Activated T-cell treated with anti-CD3 and anti-CD28 coated beads, Interleukin-2, amount 50 U/mL, for 48 hours (primary cell): Measurements from ENCODE around the gene OAS3.
"Not testable (repeated sequence)": the region's sequence is repeated elsewhere in the genome, so short reads cannot be mapped to it uniquely, and the experiment has no call there.

Experiments
- DNase-seq, 2 experiments: peaks; one replicate each; pipeline ENCODE4 v3.0.0-alpha.2; 2020

The OAS3 gene, protein sequence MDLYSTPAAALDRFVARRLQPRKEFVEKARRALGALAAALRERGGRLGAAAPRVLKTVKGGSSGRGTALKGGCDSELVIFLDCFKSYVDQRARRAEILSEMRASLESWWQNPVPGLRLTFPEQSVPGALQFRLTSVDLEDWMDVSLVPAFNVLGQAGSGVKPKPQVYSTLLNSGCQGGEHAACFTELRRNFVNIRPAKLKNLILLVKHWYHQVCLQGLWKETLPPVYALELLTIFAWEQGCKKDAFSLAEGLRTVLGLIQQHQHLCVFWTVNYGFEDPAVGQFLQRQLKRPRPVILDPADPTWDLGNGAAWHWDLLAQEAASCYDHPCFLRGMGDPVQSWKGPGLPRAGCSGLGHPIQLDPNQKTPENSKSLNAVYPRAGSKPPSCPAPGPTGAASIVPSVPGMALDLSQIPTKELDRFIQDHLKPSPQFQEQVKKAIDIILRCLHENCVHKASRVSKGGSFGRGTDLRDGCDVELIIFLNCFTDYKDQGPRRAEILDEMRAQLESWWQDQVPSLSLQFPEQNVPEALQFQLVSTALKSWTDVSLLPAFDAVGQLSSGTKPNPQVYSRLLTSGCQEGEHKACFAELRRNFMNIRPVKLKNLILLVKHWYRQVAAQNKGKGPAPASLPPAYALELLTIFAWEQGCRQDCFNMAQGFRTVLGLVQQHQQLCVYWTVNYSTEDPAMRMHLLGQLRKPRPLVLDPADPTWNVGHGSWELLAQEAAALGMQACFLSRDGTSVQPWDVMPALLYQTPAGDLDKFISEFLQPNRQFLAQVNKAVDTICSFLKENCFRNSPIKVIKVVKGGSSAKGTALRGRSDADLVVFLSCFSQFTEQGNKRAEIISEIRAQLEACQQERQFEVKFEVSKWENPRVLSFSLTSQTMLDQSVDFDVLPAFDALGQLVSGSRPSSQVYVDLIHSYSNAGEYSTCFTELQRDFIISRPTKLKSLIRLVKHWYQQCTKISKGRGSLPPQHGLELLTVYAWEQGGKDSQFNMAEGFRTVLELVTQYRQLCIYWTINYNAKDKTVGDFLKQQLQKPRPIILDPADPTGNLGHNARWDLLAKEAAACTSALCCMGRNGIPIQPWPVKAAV

DNA sequence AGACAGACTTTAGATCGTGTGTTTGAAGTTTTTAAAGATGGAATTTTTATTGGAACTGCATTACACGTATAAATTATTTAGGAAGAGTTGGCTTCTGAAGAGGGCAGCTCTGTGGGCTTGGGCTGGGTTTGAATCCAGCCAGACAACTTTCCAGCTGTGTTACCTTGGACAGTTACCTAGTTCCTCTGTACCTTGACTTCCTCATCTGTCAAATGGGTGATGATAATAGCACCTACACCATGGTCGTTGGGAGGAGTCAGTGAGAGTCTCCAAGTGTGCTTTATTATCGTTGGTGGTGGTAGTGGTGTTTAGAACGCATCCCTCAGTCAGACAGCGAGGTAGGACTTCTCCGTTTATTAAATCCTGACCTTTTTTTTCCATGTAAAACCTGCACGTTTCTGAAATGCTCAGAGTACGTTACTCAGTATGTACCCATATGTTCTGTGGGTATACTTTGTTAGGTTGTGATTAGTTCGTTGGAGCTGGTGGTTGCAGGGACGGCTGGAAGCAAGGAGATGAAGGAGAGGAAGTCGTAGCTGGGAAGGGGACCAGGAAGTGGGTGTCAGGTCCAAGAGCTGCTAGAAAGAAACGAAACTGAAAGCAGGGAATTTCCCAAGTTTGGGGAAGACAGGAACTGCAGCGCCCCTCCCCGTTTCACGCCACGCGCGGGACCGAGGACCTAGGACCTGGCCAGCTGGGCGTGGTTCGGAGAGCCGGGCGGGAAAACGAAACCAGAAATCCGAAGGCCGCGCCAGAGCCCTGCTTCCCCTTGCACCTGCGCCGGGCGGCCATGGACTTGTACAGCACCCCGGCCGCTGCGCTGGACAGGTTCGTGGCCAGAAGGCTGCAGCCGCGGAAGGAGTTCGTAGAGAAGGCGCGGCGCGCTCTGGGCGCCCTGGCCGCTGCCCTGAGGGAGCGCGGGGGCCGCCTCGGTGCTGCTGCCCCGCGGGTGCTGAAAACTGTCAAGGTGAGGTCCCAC lies at the start of gene OAS3:
TSS of gene OAS3 (plus strand) at position 734 of the 979 bp plus-strand sequence. CDS start at position 791, 57 bp downstream.
- peak; percentile 56 to 64 for DNase-seq

DNA sequence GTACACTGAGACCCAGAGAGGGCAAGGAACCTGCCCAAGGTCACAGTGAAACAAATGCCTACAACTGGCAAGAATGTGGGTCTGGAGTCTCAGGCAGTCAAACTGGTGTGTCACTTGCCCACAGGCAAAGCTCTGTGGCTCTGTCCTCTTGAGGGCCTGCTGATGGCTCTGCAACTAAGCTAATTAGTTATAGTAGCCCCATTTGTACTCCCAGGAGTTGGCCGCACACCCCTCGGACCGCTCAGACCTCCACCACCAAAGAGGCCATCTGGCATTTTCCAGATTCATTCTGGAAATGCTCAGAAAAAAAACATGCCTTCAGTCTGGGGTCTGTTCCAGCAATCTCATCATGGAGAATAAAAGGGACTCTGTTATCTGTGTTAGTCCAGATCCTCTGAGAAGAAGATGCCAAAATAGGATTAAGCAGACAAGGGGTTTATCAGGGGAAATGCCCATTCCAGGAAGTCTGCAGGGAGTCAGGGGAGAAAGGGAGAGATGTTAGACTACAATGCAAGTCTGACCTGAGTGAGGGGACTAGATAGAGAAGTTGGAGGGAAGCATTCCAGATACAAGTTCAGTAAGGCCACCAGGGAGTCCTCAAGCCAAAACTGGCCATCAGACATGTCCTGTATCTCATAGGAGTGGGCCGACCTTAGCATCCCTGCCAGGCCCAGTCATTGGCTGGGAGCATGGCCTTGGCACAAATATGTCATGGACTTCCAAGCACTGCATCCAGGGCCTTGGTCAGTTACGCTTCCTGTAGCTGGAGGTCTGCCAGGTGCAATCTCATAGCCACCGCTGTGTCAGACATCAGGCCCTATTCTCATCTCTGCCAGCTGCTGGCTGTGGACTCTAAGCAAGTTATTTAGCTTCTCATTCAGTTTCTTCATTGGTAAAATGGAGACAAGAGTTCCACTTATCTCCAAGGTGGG lies 46.9 kb upstream of the OAS3 start:
- no peak for DNase-seq

DNA sequence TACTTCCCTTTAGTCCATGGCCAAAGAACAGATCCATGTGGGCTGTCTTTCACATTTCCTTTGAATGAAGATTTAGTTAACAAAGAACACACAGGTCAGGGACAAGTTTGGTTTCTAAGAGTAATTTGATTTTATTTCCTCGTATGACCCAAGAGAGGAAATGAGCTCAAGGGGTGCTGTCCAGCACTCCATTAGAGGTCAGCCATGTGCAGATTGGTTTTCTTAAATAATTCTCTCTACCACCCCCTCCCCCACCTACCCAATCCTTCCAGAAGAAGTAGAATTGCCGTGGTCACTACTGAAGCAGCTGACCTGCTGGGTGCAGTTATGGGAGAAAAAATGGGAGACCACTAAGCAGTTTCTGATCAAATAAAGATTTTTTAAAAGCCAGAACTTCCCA lies 45.4 kb upstream of the OAS3 start:
- no peak for DNase-seq

DNA sequence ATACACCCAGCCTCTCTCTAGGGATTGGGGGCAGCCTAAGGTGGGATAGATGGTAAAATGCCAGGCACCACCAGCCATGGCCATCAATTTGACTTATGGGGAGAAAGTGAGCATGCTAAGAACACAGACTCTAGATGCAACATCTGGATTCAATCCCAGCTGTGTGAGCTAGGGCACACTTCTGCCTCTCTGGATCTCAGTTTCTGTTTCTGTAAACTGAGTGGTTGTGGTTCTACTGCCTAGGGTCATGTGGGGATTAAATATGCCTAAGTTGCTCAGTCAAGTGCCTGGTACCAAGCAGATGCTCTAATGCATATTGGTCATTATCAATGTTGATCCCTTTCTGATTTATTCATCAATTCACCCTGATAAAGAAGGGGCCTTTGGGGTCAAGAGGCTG lies 44.1 kb upstream of the OAS3 start:
- no peak for DNase-seq

DNA sequence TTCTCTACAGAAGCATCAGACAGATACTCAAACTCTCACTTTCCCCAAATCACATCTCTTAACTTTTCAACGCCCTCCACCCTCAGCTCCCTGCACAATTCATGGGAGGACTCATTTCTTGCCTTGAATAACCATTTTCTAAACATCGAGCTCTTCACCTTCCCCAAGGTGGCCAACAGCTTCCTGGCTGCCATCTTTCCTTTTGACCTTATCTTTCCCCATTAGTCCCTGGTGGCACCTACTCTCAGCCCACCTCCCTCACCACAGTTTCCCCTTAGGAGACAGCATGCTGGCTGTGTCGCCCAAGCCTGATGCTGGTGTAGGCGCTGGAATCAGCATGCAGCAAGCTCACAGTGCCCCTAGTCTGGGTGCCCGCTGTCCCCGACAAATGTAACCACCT lies 39.9 kb upstream of the OAS3 start:
- DNase-seq: no peak

DNA sequence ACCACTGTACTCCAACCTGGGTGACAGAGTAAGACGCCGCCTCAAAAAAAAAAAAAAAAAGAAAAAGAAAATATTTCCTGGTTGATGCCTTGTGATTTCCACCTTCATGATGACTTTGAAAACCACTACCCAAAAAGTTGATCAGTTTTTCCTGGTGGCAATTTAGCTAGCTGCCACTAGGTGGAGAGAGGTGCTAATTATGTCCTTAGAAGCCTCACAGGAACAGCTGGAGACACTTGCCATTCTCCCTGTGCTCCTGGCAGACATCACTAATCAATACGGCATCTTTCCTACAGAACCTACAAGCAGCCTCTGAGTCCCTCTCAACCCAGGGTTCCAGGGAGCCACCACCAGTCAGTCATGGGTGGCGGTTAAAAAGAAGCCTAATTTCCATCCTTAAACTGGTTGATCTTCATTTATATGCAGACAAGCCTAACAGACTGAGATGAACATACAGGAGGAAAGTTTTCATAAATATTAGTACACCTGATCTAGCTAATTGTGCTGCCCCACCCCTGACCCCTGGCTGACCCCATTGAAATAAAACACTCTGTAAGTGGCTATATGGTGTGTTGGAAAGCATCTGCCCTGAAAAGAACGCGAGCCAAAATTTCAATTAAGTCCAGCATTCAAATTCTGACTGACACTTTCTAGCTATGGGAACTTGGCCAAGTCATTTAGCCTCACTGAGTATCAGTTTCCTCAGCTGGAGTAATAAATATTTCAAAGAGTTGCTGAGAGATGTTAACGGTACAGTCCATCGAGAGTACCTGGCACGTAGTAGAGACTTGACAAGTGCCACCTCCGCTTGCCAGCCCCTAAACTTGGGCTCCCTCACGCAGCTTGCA lies 37.8 kb upstream of the OAS3 start:
- DNase-seq: peak; percentile 36 to 48

DNA sequence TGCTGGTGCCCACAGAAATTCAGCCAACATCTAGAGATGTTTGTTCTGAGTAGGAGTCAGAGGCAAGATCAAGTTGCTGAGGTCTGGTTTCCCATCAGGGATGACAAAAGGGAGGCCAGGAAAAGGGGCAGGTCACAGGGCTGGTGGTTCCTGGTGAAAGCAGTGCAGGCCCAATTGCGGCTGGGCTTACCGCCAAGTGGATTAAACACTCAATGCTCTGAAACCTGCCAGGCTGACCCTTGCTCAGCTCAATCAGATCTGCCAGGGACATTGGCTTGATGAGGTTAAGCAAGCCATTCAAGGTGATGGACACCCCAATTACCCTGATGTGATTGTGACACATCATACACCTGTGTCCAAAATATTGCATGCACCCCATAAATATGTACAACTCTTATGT lies 37.0 kb upstream of the OAS3 start:
- DNase-seq: no peak

DNA sequence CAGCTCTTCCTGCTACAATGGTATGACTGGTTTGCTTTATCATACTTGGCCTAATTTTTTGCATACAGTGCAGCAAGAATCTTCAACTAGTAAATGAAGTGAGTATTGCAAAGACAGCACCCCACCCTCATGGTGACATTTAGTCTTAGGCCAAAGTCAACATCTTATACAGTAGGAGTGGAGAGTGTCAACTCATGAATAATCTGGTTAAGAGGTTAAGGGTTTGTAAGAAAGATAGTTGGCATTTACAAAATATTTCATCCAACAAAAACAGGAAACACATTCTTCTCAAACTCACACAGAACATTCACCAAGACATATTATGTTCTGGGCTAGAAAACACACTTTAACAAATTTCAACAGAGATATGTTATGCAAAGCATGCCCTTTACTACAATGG lies 33.7 kb upstream of the OAS3 start:
- DNase-seq: no peak

DNA sequence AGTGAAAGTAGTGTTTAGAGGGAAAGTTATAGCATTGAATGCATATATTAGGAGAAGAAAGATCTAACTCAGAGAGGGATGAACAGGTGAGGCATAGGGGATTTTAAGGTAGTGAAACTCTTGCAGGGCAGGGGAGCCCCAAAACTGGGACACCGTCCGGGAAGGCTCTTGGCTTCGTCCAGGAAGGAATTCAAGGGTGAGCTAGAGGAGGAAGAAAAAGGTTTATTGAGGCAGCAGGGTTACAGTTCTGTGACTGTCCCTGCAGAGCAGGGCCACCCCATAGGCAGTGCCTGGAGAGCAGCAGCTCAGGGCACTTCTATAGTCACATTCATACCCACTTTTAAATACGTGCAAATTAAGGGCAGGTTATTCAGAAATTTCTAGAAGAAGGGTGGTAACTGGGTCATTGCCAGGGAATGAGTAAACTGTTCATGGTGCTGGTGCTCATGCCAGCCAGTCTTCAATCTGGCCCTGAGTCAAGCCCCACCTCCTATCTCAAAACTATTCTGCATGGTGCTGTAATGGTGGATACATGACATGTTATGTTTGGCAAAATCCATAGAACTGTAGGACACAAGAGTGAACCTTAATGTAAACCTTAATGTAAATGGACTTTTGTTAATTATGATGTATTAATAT lies 32.7 kb upstream of the OAS3 start:
- DNase-seq: no peak

DNA sequence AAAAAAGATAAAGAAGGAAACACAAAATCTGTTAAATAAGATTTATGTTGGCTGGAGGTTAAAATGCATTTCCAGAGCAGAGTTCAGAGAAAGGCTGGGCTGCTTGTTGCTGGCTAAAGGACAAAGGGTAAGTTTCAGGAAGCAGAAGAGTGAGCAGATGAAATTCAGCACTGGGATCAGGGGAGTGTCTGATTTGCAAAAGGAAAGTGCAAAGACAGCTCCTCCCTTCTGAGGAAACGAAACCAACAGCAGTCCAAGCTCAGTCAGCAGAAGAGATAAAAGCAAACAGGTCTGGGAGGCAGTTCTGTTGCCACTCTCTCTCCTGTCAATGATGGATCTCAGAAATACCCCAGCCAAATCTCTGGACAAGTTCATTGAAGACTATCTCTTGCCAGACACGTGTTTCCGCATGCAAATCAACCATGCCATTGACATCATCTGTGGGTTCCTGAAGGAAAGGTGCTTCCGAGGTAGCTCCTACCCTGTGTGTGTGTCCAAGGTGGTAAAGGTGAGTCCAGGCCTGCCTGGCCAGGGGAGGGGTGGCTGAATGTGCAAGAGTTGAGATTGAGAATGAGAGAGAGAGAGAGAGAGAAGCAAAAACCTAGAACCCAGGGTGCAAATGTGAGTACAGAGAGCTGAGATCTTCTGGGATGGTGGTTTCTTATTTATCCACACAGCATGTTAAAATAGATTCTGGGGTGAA lies 31.4 kb upstream of the OAS3 start, which contains the start of gene OAS1:
TSS of gene OAS1 (plus strand) at position 251 of the 703 bp plus-strand sequence. CDS start at position 329, 78 bp downstream.
- peak; percentile 37 to 38 for DNase-seq

DNA sequence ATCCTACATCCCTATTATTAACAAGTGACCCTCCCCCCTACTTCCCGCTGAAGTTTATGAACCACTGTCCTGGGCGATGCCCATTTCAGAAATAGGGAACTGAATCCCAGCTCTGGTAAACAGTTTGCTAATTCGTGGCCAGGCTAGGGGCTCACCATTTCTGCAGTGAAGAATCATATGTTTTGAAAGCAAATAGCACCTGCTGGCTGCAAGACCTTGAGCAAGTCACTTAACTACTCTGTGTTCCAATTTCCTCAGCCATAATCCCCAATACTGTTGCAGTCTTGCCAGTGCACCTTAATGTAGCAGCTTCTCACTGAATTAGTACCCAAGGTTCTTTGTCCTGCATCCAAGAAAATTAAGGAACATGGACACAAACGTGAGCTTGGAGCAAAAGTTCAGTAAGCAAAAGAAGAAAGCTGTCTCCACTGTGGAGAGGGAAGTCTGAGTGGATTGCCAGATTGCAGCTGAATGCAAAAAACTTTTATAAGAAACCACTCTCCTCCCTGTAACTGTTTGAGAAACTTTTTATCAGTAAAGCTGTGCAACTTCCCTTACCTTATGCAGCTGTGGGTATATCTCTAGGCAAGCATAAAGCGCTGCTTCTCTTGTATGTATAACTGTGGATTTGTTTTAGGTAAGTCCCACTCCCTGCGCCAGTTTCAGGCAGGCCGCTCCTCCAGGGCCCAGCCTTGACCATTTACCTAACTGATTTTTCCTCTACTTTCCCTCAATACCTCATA lies 30.7 kb upstream of the OAS3 start:
- no peak for DNase-seq

DNA sequence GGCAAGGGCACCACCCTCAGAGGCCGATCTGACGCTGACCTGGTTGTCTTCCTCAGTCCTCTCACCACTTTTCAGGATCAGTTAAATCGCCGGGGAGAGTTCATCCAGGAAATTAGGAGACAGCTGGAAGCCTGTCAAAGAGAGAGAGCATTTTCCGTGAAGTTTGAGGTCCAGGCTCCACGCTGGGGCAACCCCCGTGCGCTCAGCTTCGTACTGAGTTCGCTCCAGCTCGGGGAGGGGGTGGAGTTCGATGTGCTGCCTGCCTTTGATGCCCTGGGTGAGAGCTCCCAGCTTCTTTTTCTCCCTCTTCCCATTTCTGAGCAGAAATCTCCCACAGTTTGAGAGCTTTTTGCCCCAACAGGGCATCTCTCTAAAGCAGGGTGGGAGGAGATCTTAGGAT lies 29.7 kb upstream of the OAS3 start:
- peak; percentile 26 to 28 for DNase-seq

DNA sequence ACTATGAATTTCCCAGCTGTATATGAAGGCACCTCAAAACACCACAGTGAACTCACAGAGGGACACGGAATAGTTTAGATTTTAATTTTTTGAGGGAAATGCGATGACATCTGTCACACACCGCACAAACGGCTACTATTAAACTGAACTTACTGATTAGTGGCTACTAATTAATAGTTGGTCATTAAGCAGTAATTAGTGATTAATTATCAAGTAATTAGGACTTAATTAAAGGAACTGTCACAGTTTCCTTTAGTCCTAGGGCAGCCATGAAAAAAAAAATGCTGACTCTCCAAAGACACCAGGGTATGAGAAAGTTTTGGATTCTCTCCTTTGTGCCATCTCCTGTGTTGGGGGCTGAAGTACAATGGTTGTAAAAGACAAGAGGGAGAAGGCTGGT lies 28.6 kb upstream of the OAS3 start:
- DNase-seq: no peak

DNA sequence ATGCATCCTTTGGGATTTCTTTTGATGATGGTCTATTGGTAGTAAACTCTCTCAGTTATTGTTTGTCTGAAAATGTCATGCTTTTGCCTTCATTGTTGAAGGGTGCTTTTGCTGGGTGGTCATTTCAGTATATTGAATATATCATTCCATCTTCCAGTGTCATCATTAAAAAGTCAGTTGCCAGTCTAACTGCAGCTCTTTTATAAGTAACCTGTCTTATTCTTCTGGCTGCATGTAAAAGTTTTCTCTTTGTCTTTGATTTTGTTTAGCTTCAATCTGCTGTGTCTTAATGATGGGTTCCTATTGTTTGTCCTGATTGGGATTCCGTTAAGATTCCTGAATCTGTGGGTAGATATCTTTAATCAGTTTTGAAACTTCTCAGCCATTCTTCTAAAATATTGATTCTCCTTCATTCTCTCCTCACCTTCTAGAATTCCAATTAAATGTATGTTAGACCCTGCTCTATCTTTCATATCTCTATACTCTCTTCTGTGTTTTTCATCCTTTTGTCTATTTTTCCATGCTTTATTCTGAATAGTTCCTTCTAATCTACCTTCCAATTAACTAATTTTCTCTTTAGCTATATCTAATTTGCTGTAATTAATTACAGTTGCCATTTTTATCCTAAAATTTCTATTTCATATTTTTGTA lies 25.1 kb upstream of the OAS3 start:
- no peak for DNase-seq

DNA sequence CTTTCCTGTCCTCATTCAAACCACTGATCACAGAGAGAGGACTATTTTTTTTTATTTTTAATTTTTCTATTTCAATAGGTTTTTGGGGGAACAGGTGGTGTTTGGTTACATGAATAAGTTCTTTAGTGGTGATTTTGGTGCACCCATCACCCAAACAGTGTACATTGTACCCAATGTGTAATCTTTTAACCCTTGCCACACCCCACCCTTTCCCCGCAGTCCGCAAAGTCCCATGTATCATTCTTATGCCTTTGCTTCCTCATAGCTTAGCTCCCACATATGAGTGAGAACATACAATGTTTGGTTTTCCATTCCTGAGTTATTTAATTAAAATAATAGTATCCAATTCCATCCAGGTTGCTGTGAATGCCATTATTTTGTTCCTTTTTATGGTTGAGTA lies 24.4 kb upstream of the OAS3 start:
- not testable (repeated sequence) for DNase-seq

DNA sequence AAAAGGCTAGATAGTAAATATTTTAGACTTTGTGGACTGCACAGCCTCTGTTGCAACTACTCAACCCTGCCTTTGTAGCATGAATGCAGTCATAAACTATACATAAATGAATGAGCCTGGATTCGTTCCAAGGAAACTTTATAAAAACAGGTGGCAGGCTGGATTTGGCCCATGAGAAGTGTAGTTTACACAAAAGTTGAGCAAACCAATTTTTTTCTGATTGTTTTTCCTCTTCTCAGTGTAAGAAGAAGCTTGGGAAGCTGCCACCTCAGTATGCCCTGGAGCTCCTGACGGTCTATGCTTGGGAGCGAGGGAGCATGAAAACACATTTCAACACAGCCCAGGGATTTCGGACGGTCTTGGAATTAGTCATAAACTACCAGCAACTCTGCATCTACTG lies 22.0 kb upstream of the OAS3 start:
- DNase-seq: no peak

DNA sequence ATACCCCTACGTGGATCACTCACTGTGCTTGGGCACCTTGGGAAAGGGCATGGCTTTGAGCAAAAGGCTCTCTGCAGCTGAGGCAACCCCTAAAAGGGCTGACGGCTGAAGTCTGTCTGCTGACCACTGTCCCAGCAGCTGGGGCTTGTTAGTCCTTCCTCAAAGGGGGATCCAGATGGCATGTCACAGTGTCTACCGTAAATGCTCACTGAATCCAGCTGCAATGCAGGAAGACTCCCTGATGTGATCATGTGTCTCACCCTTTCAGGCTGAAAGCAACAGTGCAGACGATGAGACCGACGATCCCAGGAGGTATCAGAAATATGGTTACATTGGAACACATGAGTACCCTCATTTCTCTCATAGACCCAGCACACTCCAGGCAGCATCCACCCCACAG lies 19.2 kb upstream of the OAS3 start:
- DNase-seq: no peak

DNA sequence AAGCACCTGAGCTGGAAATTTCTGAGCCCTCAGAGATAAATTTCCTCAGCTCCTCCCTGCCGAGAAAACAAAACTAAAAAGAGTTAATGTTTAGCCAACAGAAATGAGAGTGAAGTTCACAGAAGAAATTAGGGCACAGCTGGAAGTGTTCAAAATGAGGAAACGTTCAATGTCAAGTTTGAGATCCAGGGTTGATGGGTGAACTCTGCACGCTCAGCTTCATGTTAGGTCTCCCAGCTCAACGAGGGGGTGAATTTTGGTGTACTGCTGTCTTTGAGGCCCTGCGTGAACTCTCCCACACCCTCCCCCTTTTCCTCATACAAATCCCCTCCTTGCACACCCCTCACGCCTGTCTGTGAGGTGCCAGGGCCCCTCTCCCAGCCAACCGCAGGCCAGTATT lies 13.3 kb upstream of the OAS3 start:
- no peak for DNase-seq
